Inflammatory macrophage treated with lipopolysaccharide for 4 hours (primary cell): Measurements from ENCODE around the gene BBX.

Experiments
- DNase-seq: peaks from one replicate; pipeline ENCODE4 v3.0.0-alpha.2; 2020

The BBX gene

GRCh38 chr3:107660306-107660976 lies 137.7 kb downstream of the BBX start:
- DNase-seq: peak; percentile 63

- DNase-seq: peak; percentile 57
These were observed 138.8 kb downstream of the BBX start for GRCh38 chr3:107661447-107662123.

GRCh38 chr3:107662124-107662507 lies 139.4 kb downstream of the BBX start:
- peak; percentile 83 for DNase-seq

- DNase-seq: no peak
These were observed 139.8 kb downstream of the BBX start for GRCh38 chr3:107662586-107662985.

- no peak for DNase-seq
These were observed 140.5 kb downstream of the BBX start for GRCh38 chr3:107663266-107663665.

- DNase-seq: no peak
These were observed 141.9 kb downstream of the BBX start for GRCh38 chr3:107664614-107665013.

- DNase-seq: no peak
These were observed 142.6 kb downstream of the BBX start for GRCh38 chr3:107665351-107665750.

- no peak for DNase-seq
These were observed 144.1 kb downstream of the BBX start for GRCh38 chr3:107666853-107667252.

- no peak for DNase-seq
These were observed 145.7 kb downstream of the BBX start for GRCh38 chr3:107668416-107668815.

- no peak for DNase-seq
These were observed 146.2 kb downstream of the BBX start for GRCh38 chr3:107668963-107669362.

GRCh38 chr3:107669669-107670068 lies 146.9 kb downstream of the BBX start:
- no peak for DNase-seq

- no peak for DNase-seq
These were observed 148.2 kb downstream of the BBX start for GRCh38 chr3:107670986-107671385.

GRCh38 chr3:107674371-107674770 lies 151.6 kb downstream of the BBX start:
- no peak for DNase-seq

GRCh38 chr3:107675233-107675900 lies 152.6 kb downstream of the BBX start:
- no peak for DNase-seq

- DNase-seq: peak; percentile 58
These were observed 153.9 kb downstream of the BBX start for GRCh38 chr3:107676469-107677309.

GRCh38 chr3:107679921-107680320 lies 157.2 kb downstream of the BBX start:
- DNase-seq: peak; percentile 11

GRCh38 chr3:107680698-107681097 lies 157.9 kb downstream of the BBX start:
- peak; percentile 53 for DNase-seq

- peak; percentile 80 for DNase-seq
These were observed 158.6 kb downstream of the BBX start for GRCh38 chr3:107681396-107681795.

GRCh38 chr3:107682580-107682979 lies 159.8 kb downstream of the BBX start:
- no peak for DNase-seq

GRCh38 chr3:107683447-107683846 lies 160.7 kb downstream of the BBX start:
- DNase-seq: no peak

GRCh38 chr3:107684431-107684925 lies 161.7 kb downstream of the BBX start:
- no peak for DNase-seq

GRCh38 chr3:107685383-107685782 lies 162.6 kb downstream of the BBX start:
- no peak for DNase-seq

- DNase-seq: no peak
These were observed 164.4 kb downstream of the BBX start for GRCh38 chr3:107687056-107687581.
